Transverse colon (tissue), 4 donors: Measurements from ENCODE around the gene UBE2O.

ENCODE experiments used
- EP300 ChIP-seq: sonication (generic); formaldehyde crosslinking; IDR thresholded peaks from one replicate; pipeline ENCODE4 v1.6.1; 2017; ENCODE audit warnings: antibody characterized with exemption, low read depth
- POLR2A ChIP-seq: fragments of 450-650 bp; IDR thresholded peaks from one replicate; pipeline ENCODE4 v1.6.1; 2016; ENCODE audit warnings: antibody characterized with exemption, mild to moderate bottlenecking, moderate library complexity
- POLR2AphosphoS5 ChIP-seq, 3 donors: sonication (generic); formaldehyde crosslinking; IDR thresholded peaks; one replicate each; pipeline ENCODE4 v1.6.1; 2016; ENCODE audit warnings: antibody characterized with exemption in 3 of 3
- TF ChIP-seq, protein P1 (sequence below), 5 experiments: fragments of 200-600 bp in 3 of 5; fragments of 450-650 bp in 2 of 5; sonication (generic) in 3 of 5; IDR thresholded peaks; 1 replicate in 2 of 5; 2 replicates in 3 of 5; pipeline ENCODE4 v1.5.1; 2016 to 2017; ENCODE audit warnings: antibody characterized with exemption in 5 of 5, inconsistent platforms in 3 of 5, mild to moderate bottlenecking in 2 of 5, moderate library complexity in 1 of 5

DNA sequence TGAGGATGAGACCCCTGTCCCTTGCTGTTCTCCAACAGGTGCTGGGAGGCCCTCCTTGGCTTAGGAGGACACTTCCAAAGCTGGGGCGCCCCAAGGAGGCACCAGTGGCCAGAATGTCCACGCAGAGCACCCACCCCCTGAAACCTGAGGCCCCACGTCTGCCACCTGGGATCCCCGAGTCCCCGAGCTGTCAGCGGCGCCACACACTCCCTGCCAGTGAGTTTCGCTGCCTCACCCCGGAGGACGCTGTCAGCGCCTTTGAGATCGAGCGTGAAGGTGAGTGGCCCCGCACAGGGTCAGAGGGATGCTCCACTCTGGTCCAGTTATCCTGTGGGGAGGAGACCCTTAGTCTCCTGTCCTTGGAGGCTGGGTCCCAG, 15.7 kb upstream of the UBE2O start:
- TF ChIP-seq, protein P1, sequence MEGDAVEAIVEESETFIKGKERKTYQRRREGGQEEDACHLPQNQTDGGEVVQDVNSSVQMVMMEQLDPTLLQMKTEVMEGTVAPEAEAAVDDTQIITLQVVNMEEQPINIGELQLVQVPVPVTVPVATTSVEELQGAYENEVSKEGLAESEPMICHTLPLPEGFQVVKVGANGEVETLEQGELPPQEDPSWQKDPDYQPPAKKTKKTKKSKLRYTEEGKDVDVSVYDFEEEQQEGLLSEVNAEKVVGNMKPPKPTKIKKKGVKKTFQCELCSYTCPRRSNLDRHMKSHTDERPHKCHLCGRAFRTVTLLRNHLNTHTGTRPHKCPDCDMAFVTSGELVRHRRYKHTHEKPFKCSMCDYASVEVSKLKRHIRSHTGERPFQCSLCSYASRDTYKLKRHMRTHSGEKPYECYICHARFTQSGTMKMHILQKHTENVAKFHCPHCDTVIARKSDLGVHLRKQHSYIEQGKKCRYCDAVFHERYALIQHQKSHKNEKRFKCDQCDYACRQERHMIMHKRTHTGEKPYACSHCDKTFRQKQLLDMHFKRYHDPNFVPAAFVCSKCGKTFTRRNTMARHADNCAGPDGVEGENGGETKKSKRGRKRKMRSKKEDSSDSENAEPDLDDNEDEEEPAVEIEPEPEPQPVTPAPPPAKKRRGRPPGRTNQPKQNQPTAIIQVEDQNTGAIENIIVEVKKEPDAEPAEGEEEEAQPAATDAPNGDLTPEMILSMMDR (IDR thresholded peaks at IDR 0.05) = no peak
- no peak for TF ChIP-seq POLR2AphosphoS5 (IDR thresholded peaks at IDR 0.05)
- TF ChIP-seq POLR2A = no peak
- no peak for TF ChIP-seq EP300
